ENCODE results near the gene KCNRG.
"Not testable (repeated sequence)": the region's sequence is repeated elsewhere in the genome, so short reads cannot be mapped to it uniquely, and the experiment has no call there.

Gene KCNRG

GRCh38 chr13:50015258-50015657 lies at the start of gene KCNRG:
Gene KCNRG, plus strand, starts transcription at chr13:50015444. Its CDS starts 50 bp downstream, at chr13:50015494.
- no peak for DNase-seq (ENCODE audit: low read depth in 2 of 2)

- DNase-seq (ENCODE audit: low read depth in 2 of 2) = no peak
Measured at GRCh38 chr13:49967456-49967855, 47.8 kb upstream of the KCNRG start.

- no peak for DNase-seq (ENCODE audit: low read depth in 2 of 2)
Measured at GRCh38 chr13:49972709-49973108, 42.5 kb upstream of the KCNRG start.

GRCh38 chr13:49975826-49976225 lies 39.4 kb upstream of the KCNRG start:
- no peak for DNase-seq (ENCODE audit: low read depth in 2 of 2)

GRCh38 chr13:49976314-49977258 lies 38.7 kb upstream of the KCNRG start:
- peak; percentile 49 to 53 for DNase-seq (ENCODE audit: low read depth in 2 of 2)

- no peak for DNase-seq (ENCODE audit: low read depth in 2 of 2)
Measured at GRCh38 chr13:49977992-49978391, 37.3 kb upstream of the KCNRG start.

GRCh38 chr13:49980266-49980665 lies 35.0 kb upstream of the KCNRG start:
- DNase-seq (ENCODE audit: low read depth in 2 of 2) = no peak

GRCh38 chr13:49985129-49985528 lies 30.1 kb upstream of the KCNRG start:
- no peak for DNase-seq (ENCODE audit: low read depth in 2 of 2)

- no peak for DNase-seq (ENCODE audit: low read depth in 2 of 2)
Measured at GRCh38 chr13:49986471-49986870, 28.8 kb upstream of the KCNRG start.

- not testable (repeated sequence) for DNase-seq (ENCODE audit: low read depth in 2 of 2)
Measured at GRCh38 chr13:49990612-49991011, 24.6 kb upstream of the KCNRG start.

- DNase-seq (ENCODE audit: low read depth in 2 of 2) = no peak
Measured at GRCh38 chr13:49993111-49993510, 22.1 kb upstream of the KCNRG start.

GRCh38 chr13:49993666-49994065 lies 21.6 kb upstream of the KCNRG start:
- DNase-seq (ENCODE audit: low read depth in 2 of 2) = no peak

- DNase-seq (ENCODE audit: low read depth in 2 of 2) = no peak
Measured at GRCh38 chr13:49995625-49996101, 19.6 kb upstream of the KCNRG start.

- peak; percentile 71 to 74 for DNase-seq (ENCODE audit: low read depth in 2 of 2)
Measured at GRCh38 chr13:49996161-49996915, 18.9 kb upstream of the KCNRG start.

GRCh38 chr13:49996951-49997895 lies 18.0 kb upstream of the KCNRG start, which contains the start of gene TRIM13:
Gene TRIM13, plus strand, starts transcription at chr13:49997042. Its CDS starts 14,899 bp downstream, at chr13:50011941.
- peak; percentile 59 to 61 for DNase-seq (ENCODE audit: low read depth in 2 of 2)

- DNase-seq (ENCODE audit: low read depth in 2 of 2) = no peak
Measured at GRCh38 chr13:49997955-49998354, 17.3 kb upstream of the KCNRG start.

- DNase-seq (ENCODE audit: low read depth in 2 of 2) = no peak
Measured at GRCh38 chr13:49998714-49999624, 16.3 kb upstream of the KCNRG start.

GRCh38 chr13:50001287-50001686 lies 14.0 kb upstream of the KCNRG start:
- DNase-seq (ENCODE audit: low read depth in 2 of 2) = no peak

GRCh38 chr13:50006426-50007135 lies 8.7 kb upstream of the KCNRG start:
- no peak for DNase-seq (ENCODE audit: low read depth in 2 of 2)

- no peak for DNase-seq (ENCODE audit: low read depth in 2 of 2)
Measured at GRCh38 chr13:50011461-50011860, 3.8 kb upstream of the KCNRG start.

Measured in activated CD8-positive, alpha-beta memory T cell treated with anti-CD3 and anti-CD28 coated beads for 4 hours (primary cell).